ENCODE data around the gene FAM32A.

DNA sequence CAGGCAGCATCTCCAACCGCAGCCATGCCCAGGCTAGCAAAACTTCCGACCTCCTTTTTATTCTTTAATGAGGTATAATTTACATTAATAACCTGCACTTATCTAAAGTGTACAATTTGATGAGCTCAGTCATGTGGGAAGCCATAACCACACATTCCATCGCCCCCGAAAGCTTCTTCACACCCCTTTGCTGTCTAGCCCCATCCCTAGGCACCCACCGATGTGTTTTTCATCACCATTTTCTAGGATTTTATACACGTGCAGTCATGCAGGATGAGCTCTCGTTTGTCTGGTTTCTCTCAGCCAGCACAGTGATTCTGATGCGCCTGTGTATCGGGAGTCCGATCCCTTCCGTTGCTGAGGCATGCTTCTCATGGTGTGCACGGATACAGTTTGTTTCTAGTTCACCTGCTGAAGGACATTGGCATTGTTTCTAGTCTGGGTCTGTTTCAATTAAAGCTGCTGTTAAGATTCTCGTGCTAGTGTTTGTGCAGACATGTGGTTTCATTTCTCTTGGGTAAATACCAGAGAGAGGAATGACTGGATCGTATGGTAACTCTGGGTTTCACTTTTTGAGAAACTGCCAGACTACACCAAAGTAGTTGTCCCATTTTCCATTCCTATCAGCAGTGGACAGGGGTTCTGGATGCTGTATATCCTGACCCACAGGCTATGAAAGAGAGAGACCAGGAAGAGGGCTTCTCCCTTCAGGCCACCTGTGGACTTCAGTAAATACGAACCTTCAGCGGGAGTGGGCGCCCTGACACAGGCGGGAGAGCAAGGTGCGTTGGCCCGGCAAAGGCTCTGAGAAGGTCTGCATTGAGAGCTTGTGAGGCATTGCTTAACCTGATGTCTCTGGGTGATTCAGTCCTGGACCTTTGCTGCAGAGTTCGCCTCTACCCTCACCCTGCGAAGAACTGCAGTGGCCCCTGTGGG lies 17.4 kb downstream of the FAM32A start:
- TF ChIP-seq, protein P1, sequence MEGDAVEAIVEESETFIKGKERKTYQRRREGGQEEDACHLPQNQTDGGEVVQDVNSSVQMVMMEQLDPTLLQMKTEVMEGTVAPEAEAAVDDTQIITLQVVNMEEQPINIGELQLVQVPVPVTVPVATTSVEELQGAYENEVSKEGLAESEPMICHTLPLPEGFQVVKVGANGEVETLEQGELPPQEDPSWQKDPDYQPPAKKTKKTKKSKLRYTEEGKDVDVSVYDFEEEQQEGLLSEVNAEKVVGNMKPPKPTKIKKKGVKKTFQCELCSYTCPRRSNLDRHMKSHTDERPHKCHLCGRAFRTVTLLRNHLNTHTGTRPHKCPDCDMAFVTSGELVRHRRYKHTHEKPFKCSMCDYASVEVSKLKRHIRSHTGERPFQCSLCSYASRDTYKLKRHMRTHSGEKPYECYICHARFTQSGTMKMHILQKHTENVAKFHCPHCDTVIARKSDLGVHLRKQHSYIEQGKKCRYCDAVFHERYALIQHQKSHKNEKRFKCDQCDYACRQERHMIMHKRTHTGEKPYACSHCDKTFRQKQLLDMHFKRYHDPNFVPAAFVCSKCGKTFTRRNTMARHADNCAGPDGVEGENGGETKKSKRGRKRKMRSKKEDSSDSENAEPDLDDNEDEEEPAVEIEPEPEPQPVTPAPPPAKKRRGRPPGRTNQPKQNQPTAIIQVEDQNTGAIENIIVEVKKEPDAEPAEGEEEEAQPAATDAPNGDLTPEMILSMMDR (IDR thresholded peaks at IDR 0.05): no peak
- TF ChIP-seq POLR2AphosphoS5 (IDR thresholded peaks at IDR 0.05; ENCODE audit: low read depth, low read length): no peak
- TF ChIP-seq SIN3A (IDR thresholded peaks at IDR 0.05; ENCODE audit: borderline replicate concordance, insufficient read depth, low read depth, low read length): no peak
